NCI-H69 (cell line): ENCODE results near the gene BHLHA15.

Source experiments
- DNase-seq: peaks from one replicate; lab custom pipeline; 2025; lab: John Stamatoyannopoulos, UW

BHLHA15 gene

GRCh38 chr7:98244871-98245270 is 33.6 kb downstream of the BHLHA15 start:
- DNase-seq: no peak

- DNase-seq: no peak
Observed at GRCh38 chr7:98248156-98248555, 36.9 kb downstream of the BHLHA15 start.

DNA sequence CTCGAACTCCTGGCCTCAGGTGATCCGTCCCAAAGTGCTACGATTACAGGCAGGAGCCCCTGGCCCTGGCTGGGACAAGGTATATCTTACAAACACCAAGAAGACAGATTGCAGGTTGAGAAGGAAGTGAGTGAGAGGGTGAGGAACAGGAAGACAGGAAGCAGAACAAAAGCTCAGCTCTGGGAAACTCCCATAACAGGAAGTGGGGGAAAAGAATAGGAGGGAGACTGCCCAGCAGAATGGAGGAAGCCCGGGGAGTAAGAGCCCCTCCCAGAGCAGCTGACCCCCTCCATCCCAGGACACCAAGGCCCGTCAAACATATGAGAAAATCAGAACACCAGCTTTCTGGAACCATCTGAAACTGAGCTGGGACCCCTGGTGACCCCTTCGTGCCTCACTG is 37.9 kb downstream of the BHLHA15 start:
- DNase-seq: peak; percentile 38

- DNase-seq: peak; percentile 66
Observed at GRCh38 chr7:98250789-98251188, 39.5 kb downstream of the BHLHA15 start.

- DNase-seq: no peak
Observed at GRCh38 chr7:98251231-98251600, 40.0 kb downstream of the BHLHA15 start.

DNA sequence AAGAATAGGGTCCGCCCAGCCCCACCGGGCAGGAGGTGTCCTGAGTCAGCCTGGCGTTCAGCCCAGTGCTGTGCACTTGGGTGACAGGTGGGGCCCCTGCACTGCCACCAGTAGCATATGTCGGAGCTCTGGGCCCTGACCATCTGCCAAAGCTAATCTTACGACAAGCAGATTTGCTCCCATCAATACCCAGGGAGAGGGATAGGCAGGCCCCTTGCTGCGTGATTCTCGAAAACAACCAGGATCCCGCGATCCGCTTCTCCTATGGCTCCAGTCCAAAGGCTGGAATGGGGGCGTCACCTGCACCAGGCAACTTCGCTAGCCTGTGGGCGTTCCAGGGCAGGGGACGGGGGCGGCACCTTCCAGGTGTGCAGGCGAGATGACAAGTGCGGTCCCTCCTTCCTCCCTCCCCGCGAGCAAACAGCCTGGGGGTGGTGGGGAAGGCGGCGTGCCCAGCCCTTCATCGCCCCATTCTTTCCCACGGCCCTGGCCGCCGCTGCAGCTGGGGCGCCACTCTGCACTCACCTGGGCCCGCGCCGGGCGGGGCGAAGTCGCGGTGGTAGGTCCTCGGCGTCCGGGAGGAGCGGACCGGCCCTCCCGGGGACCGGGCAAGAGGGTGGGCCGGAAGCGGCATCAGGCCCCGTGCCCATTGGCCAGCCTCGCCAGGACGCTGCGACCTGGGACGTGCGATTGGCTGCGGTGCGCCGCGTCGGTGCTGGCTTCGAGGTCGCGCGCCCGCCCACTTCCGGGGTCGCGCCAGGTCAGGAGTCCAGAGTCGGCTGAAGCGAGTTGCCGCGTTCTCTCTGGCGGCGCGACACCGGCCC is 40.6 kb downstream of the BHLHA15 start, which contains the start of gene TECPR1:
TECPR1 (minus strand) TSS at position 632 of the 824 bp plus-strand sequence. CDS start 6,086 bp downstream, outside the sequence.
- peak; percentile 98 for DNase-seq

GRCh38 chr7:98252425-98253054 is 41.3 kb downstream of the BHLHA15 start:
- DNase-seq: no peak

DNA sequence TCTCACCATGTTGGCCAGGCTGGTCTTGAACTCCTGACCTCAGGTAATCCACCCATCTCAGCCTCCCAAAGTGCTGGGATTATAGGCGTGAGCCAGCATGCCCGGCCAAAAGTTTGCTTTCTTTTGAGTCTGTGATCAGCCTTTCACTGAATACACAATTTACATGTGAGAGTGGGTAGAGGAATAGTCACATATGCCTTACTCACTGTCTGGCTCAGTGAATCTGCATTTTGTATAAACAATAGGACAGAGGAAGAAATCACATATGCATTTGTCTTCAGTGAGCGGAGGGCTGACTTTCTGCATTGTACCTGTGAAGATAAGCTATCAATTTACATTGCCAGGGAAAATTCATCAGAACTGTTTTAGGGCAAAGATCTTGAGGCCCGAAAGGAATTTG is 43.3 kb downstream of the BHLHA15 start:
- DNase-seq: no peak

DNA sequence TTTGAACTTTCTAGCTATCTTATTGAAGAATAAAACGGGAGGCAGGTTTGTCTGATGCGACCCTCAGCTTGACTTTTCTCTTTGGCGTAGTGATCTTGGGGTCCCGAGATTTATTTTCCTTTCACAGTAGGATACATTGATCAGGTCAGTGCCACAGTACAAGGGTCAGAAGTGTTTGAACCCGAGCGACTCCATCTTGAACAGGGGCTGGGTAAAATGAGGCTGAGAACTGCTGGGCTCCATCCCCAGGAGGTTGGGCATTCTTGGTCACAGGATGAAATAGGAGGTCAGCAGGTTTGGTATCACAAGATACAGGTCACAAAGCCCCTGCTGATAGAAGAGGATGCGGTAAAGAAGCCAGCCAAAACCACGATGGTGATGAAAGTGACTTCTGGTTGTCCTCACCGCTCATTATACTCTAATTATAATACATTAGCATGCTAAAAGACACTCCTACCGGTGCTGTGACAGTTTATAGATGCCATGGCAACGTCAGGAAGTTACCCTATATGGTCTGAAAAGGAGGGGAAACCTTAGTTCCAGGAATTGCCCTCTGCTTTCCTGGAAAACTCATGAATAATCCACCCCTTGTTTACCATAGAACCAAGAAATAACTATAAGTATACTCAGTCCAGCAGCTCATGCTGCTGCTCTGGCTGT is 43.8 kb downstream of the BHLHA15 start:
- DNase-seq: no peak

DNA sequence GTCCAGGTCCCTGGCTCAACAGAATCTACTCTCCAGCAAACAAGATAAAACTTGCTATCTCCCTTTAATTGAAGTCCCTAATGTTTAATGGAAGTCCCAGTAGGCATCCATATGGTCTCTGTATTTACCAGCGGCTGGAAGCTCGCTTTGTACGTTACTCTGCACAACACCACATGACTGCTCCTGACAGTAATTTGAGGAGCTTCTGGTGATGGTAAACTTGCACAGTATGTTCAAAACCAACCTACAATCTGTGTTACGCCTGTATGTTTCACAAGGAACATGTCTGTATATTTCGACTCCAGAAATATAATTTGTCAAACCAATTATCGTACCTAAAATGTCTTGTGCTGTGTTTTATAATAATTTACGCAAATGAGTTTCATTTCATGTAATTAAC is 45.2 kb downstream of the BHLHA15 start:
- DNase-seq: peak; percentile 76

- no peak for DNase-seq
Observed at GRCh38 chr7:98257701-98258100, 46.5 kb downstream of the BHLHA15 start.
